Heart right ventricle (tissue), 16 donors: ENCODE results near the gene MCUR1. TPM values are rescaled to one million over a fixed set of nuclear protein-coding genes. Genes with fewer than 3 reads are reported as not detected.

Source experiments
- ATAC-seq, 8 donors: fragments of 200-7000 bp; cut with Tn5 transposase; one replicate each; pipeline ENCODE4 v1.9.1; 2020; ENCODE audit warnings: mild to moderate bottlenecking in 8 of 8, moderate library complexity in 8 of 8, moderate number of reproducible peaks in 1 of 8
- DNase-seq, 2 donors: peaks; one replicate each; pipeline ENCODE4 v3.0.0-alpha.2; 2020
- H3K27ac ChIP-seq, 10 donors: fragments of 200-600 bp; sonication (generic) in 2 of 10; one replicate each; pipeline versions ENCODE4 v1.5.0 to v1.8.0; 2020 to 2022; ENCODE audit warnings: mild to moderate bottlenecking in 3 of 10
- H3K27me3 ChIP-seq, 7 donors: fragments of 200-600 bp; one replicate each; pipeline ENCODE4 v1.8.0; 2021 to 2022; ENCODE audit warnings: mild to moderate bottlenecking in 2 of 7
- H3K36me3 ChIP-seq, 9 donors: fragments of 200-600 bp; sonication (generic) in 1 of 9; one replicate each; pipeline versions ENCODE4 v1.5.0 to v1.8.0; 2020 to 2022; ENCODE audit warnings: mild to moderate bottlenecking in 2 of 9
- H3K4me1 ChIP-seq, 9 donors: fragments of 200-600 bp; sonication (generic) in 1 of 9; one replicate each; pipeline versions ENCODE4 v1.5.0 to v1.8.0; 2020 to 2022; ENCODE audit warnings: mild to moderate bottlenecking in 4 of 9
- H3K4me3 ChIP-seq, 10 donors: fragments of 200-600 bp; sonication (generic) in 2 of 10; one replicate each; pipeline versions ENCODE4 v1.5.0 to v1.8.0; 2020 to 2022; ENCODE audit warnings: mild to moderate bottlenecking in 7 of 10, moderate library complexity in 2 of 10
- H3K9me3 ChIP-seq, 11 donors: fragments of 200-600 bp in 10 of 11; sonication (generic) in 2 of 11; one replicate each; pipeline versions ENCODE4 v1.5.0 to v1.8.0; 2013 to 2022; ENCODE audit warnings: mild to moderate bottlenecking in 2 of 11, control low read depth in 1 of 11, moderate library complexity in 1 of 11
- CTCF ChIP-seq, 9 donors: fragments of 200-600 bp; sonication (generic) in 2 of 9; IDR thresholded peaks; one replicate each; pipeline versions ENCODE4 v1.5.0 to v1.8.0; 2021 to 2022; ENCODE audit warnings: antibody characterized with exemption in 9 of 9, mild to moderate bottlenecking in 5 of 9, moderate library complexity in 1 of 9
- WGBS, 2 donors: extraction: QIAGEN DNeasy Blood & Tissue Kit; methylation state at CpG; one replicate each; pipeline ENCODE4 v1.1.7; 2013; ENCODE audit warnings: inconsistent platforms in 1 of 2; 5-methylcytosine and 5-hydroxymethylcytosine counted together
- intact Hi-C, 10 donors: fragments of 100-400 bp; cut with DNase I; formaldehyde crosslinking; loops; one replicate each; pipeline versions ENCODE4 v1.11.1 to v1.14.2; 2022
- polyA plus RNA-seq, 2 donors: library from polyadenylated mRNA; stranded (reverse); fragments of 200-250 nt; gene quantifications; one replicate each; pipeline ENCODE4 v1.2.3, GENCODE V29; 2013
- total RNA-seq, 10 donors: library from RNA; stranded (reverse); fragmentation: NEBNext Ultra II Directional in 3 of 10; extraction: Animal tissue kit (Norgen Biotek cat#: 25700) in 3 of 10; gene quantifications; one replicate each; pipeline versions ENCODE4 v1.2.1 to v1.2.4, GENCODE V29; 2021 to 2023
- donor health status: Arrhythmogenic right ventricular cardiomyopathy.
- donor health status: ischemic (EF 13 %, LVEDD 7.1; RV severe dilation, severe dysfunction).
- donor health status: healthy with polysubstance abuse.
- donor health status: DM: no; HTN: yes; CAD: no.
- donor health status: DM: no; HTN: no; CAD: no.
- donor health status: ischemic (EF 25% LVEDD 6.9; RV normal size, moderate dysfunction).
- donor health status: ischemic (EF 25% LVEDD 5.7; RV mildly dilated, moderate dysfunction).
- donor health status: healthy.
- donor health status: DM: yes; HTN: yes; CAD: no.
- donor health status: Ischemic cardiomyopathy.
- donor health status: ischemic (EF 35%, LVEDD 5.7; RV mildly dilated, moderate dysfunction).
- donor health status: nonischemic (EF 11% LVEDD 7.7; RV severe dilation, severe dysfunction).
- donor health status: DM: yes; HTN: yes; CAD: no.
- donor health status: PGD.
- donor health status: ischemic (EF 29% LVEDD 5.4; RV normal size, mild dysfunction).
- donor health status: nonischemic (EF 23%, LVEDD 6.1; RV moderate dilation, normal function).

MCUR1 gene
- total and polyA plus RNA-seq, 12 donors, result 17.2 to 81.6 (median 32.7) TPM

- H3K4me1 ChIP-seq, result peaks cover 0 to 24% (median 13%) of the 10 kb centered on the region in 9 donors
- TF ChIP-seq CTCF (IDR thresholded peaks at IDR 0.05), result peak in 5 of 9 donors; percentile 9 to 28 (median 15)
- H3K9me3 ChIP-seq, result no peaks in the 10 kb centered on the region
- 86% methylated on average over 27 of the region's 27 CpGs for WGBS, 2 donors
- H3K27me3 ChIP-seq, result no peaks in the 10 kb centered on the region
- no peaks in the 10 kb centered on the region for H3K36me3 ChIP-seq
- ATAC-seq, result peak in 1 of 8 donors; percentile 33
- H3K4me3 ChIP-seq, result no peak overlapping the region
- no peak overlapping the region for H3K27ac ChIP-seq
- intact Hi-C loops, result loop anchor here in 2 of 10 donors (5.0 to 10.0 kb wide), 3 partner anchors 55 to 432 kb away; partner anchors contain the start of genes NOL7 (in 1 of the 2) and RANBP9 (in 1 of the 2)
- DNase-seq, result peak in 1 of 2 donors; percentile 15
Observed at GRCh38 chr6:13769655-13770053, 44.7 kb downstream of the MCUR1 start.

- H3K36me3 ChIP-seq, result no peaks in the 10 kb centered on the region
- peaks cover 0 to 5% (median 0%) of the 10 kb centered on the region in 11 donors for H3K9me3 ChIP-seq
- DNase-seq, result no peak
- peaks cover 0 to 24% (median 13%) of the 10 kb centered on the region in 9 donors for H3K4me1 ChIP-seq
- TF ChIP-seq CTCF (IDR thresholded peaks at IDR 0.05), result no peak
- no peak for ATAC-seq
- H3K4me3 ChIP-seq, result no peak overlapping the region
- no peak overlapping the region for H3K27ac ChIP-seq
- no peaks in the 10 kb centered on the region for H3K27me3 ChIP-seq
- intact Hi-C loops, result loop anchor here in 2 of 10 donors (5.0 to 10.0 kb wide), 3 partner anchors 54 to 432 kb away; partner anchors contain the start of genes NOL7 (in 1 of the 2) and RANBP9 (in 1 of the 2)
- WGBS, 2 donors, result 95 to 96% methylated on average over 45 to 47 of the region's 47 CpGs
Observed at GRCh38 chr6:13769034-13769654, 45.2 kb downstream of the MCUR1 start.

- Histone ChIP-seq H3K27me3 (no peaks in the 10 kb centered on the region), H3K36me3 (no peaks in the 10 kb centered on the region), H3K4me3 (peak overlapping the region in 9 of 10 donors; percentile 15 to 53 (median 44)), H3K4me1 (peaks cover 0 to 39% (median 13%) of the 10 kb centered on the region in 9 donors), H3K27ac (peak overlapping the region in 7 of 10 donors; percentile 22 to 69 (median 52)), H3K9me3 (peaks cover 0 to 9% (median 0%) of the 10 kb centered on the region in 11 donors)
- DNase-seq (peak; percentile 35 to 78), ATAC-seq (peak; percentile 86 to 96 (median 92))
- 5 to 7% methylated on average over 19 of the region's 19 CpGs for WGBS, 2 donors
- intact Hi-C loops, result loop anchor here in 2 of 10 donors (5.0 to 10.0 kb wide), 3 partner anchors 52 to 430 kb away; partner anchors contain the start of genes NOL7 (in 1 of the 2) and RANBP9 (in 1 of the 2)
- TF ChIP-seq CTCF (IDR thresholded peaks at IDR 0.05), result peak in 6 of 9 donors; percentile 26 to 50 (median 35)
Observed at GRCh38 chr6:13767121-13767808, 47.1 kb downstream of the MCUR1 start.

GRCh38 chr6:13766201-13766634 is 48.1 kb downstream of the MCUR1 start:
- H3K4me3 ChIP-seq, result no peak overlapping the region
- ATAC-seq (no peak), DNase-seq (no peak)
- peaks cover 0 to 9% (median 0%) of the 10 kb centered on the region in 11 donors for H3K9me3 ChIP-seq
- no peak overlapping the region for H3K27ac ChIP-seq
- no peaks in the 10 kb centered on the region for H3K27me3 ChIP-seq
- peaks cover 0 to 48% (median 18%) of the 10 kb centered on the region in 9 donors for H3K4me1 ChIP-seq
- no peaks in the 10 kb centered on the region for H3K36me3 ChIP-seq
- intact Hi-C loops, result loop anchor here in 2 of 10 donors (5.0 to 10.0 kb wide), 3 partner anchors 51 to 429 kb away; partner anchors contain the start of genes NOL7 (in 1 of the 2) and RANBP9 (in 1 of the 2)
- WGBS, 2 donors, result 60 to 74% methylated on average over 5 of the region's 5 CpGs
- TF ChIP-seq CTCF (IDR thresholded peaks at IDR 0.05), result no peak
